HG03575 (cell line): ENCODE results near the gene MED27.

Experiments used
- ATAC-seq: cut with Tn5 transposase; IDR thresholded peaks from one replicate; pipeline ENCODE4 v1.9.1; 2021; ENCODE audit not compliant: unreplicated experiment, insufficient number of reproducible peaks, low FRiP score; ENCODE audit errors: extremely low read depth

The MED27 gene

GRCh38 chr9:132006677-132007370 is 72.8 kb downstream of the MED27 start:
- no peak for ATAC-seq

- no peak for ATAC-seq
These were observed 73.8 kb downstream of the MED27 start for GRCh38 chr9:132005899-132006298.

- ATAC-seq, result no peak
These were observed 75.3 kb downstream of the MED27 start for GRCh38 chr9:132004323-132004722.

GRCh38 chr9:132003896-132004295 is 75.8 kb downstream of the MED27 start:
- no peak for ATAC-seq

GRCh38 chr9:132003319-132003704 is 76.4 kb downstream of the MED27 start:
- no peak for ATAC-seq

GRCh38 chr9:132002643-132003318 is 76.9 kb downstream of the MED27 start:
- ATAC-seq, result no peak

GRCh38 chr9:132001567-132001966 is 78.1 kb downstream of the MED27 start:
- no peak for ATAC-seq

- no peak for ATAC-seq
These were observed 79.0 kb downstream of the MED27 start for GRCh38 chr9:132000659-132001058.

GRCh38 chr9:131999692-132000551 is 79.7 kb downstream of the MED27 start:
- no peak for ATAC-seq

- ATAC-seq, result no peak
These were observed 81.9 kb downstream of the MED27 start for GRCh38 chr9:131997779-131998178.

GRCh38 chr9:131997076-131997475 is 82.6 kb downstream of the MED27 start:
- ATAC-seq, result no peak

GRCh38 chr9:131995382-131995781 is 84.3 kb downstream of the MED27 start:
- ATAC-seq, result no peak

- ATAC-seq, result no peak
These were observed 85.1 kb downstream of the MED27 start for GRCh38 chr9:131994364-131995125.

- no peak for ATAC-seq
These were observed 86.6 kb downstream of the MED27 start for GRCh38 chr9:131992906-131993657.

GRCh38 chr9:131987232-131987631 is 92.4 kb downstream of the MED27 start:
- ATAC-seq, result no peak

GRCh38 chr9:131986576-131986975 is 93.1 kb downstream of the MED27 start:
- ATAC-seq, result no peak

GRCh38 chr9:131986089-131986488 is 93.6 kb downstream of the MED27 start:
- no peak for ATAC-seq

- no peak for ATAC-seq
These were observed 95.1 kb downstream of the MED27 start for GRCh38 chr9:131984564-131984963.
